GM15510 (cell line): Measurements from ENCODE around the gene SCLY.

Experiments
- POLR2A ChIP-seq: IDR thresholded peaks from 3 replicates; pipeline ENCODE4 v1.6.1; 2011; ENCODE audit warnings: borderline replicate concordance; ENCODE audit not compliant: insufficient read length; ENCODE audit errors: extremely low read depth

SCLY gene

DNA sequence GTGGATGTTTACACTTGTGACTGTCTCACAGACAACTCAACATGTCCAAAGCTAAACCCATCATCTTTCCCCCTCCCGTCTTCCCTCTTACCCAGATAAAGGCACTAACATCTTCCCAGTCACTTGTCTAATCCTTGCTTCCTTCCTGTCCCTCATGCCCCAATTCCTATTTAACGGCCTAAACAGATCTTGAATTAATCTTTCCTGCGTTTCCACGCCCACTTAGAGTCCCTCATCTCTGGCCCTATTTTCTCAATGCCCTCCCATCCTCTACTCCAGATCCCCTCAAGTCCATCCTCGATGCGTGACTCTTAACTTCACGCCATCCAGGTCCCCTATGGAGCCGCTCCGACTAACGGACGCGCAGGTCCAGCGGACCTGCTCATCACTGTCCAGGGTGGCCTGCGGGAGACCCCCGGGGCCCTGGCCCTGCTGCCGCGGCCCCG lies 682 bp upstream of the SCLY start:
- no peak for TF ChIP-seq POLR2A

DNA sequence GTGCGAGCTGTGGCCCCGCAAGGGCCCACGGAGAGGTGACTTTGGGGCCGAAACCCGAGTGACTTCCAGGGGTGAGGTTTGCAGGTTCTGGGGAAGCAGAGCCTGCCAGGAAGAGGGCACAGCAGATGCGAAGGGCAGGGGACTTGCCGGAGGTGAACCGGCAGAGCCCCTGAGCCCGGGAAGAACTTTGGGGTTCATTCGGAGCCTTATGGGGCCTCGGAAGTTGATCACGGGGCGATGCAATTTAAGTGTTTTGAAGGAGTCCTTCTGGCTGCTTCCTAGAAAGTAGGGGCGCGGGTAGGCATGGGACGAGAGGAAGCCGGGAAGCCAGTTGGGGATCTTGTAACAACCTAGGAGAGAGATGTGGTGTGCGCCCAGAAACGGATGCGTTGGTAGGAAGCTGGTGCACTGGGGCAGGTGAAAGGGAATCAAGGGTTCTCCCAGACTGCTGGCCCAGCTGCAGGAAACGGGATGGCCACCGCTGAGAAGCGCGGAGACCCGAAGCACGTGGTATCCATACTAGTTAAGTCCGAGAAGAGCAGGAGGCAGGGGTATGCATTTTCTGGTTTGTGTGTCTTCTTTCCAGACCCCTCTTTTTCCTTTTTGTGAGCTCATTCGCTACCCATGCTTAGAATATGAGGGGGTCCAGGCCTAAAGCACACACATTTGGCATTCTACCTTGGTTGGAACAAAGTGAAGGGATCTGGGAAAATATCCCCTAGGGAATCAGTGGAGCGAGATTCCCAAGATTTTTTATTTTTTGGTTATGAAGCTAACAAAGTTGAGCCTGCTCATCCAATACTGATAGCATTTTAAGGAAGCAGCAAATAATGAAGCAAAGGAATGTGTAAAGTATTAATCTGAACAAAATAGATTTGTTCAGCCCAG lies 758 bp downstream of the SCLY start:
- TF ChIP-seq POLR2A = no peak

- TF ChIP-seq POLR2A = no peak
These were observed 2.8 kb downstream of the SCLY start for GRCh38 chr2:238063414-238064189.

DNA sequence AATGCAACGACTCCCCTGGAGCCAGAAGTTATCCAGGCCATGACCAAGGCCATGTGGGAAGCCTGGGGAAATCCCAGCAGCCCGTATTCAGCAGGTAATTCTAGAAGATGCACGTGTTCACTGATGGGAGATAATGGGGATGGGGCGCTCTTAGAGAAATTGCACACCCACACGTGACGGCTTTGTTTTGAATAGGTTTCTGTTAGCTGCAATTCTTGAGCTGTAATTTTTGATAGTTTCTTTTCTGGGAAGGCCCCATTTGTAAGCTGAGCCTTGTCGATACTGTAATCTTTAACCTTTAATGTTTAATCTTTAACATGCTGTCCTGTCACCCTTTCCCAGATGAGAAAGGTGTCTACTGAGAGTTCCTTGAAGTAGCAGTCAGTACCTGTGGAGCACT lies 3.6 kb downstream of the SCLY start:
- no peak for TF ChIP-seq POLR2A

DNA sequence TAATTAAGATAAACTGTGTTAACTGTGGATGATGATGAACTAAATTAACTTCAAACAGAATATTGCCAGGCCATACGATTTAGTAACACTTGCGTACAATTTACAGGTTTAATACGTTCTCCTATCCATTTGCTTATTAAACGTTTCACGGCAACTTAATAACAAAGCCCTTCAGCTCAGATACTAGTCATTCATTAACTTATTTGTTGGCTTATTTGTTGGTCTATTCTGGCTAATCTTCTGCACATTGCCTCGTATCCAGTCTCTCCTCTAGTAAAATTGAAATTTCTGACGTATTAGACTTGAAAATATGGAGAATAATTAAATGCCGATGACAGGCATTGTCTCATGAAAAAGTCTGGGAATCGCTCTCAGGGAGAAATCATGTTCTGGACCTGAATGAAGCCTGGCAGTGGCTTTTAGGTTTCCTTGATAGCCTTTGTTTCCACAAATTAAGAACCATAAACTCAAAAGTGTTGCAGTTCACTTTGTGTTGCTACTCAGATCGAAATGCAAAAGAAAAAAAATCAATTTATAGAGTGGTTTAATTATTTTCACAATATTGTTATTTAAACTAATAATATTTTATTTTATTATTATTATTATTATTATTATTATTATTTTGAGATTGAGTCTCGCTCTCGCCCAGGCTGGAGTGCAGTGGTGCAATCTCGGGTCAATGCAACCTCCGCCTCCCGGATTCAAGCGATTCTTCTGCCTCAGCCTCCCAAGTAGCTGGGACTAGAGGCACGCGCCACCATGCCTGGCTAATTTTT lies 4.5 kb downstream of the SCLY start:
- TF ChIP-seq POLR2A = no peak

GRCh38 chr2:238066218-238066617 lies 5.4 kb downstream of the SCLY start:
- TF ChIP-seq POLR2A = no peak

DNA sequence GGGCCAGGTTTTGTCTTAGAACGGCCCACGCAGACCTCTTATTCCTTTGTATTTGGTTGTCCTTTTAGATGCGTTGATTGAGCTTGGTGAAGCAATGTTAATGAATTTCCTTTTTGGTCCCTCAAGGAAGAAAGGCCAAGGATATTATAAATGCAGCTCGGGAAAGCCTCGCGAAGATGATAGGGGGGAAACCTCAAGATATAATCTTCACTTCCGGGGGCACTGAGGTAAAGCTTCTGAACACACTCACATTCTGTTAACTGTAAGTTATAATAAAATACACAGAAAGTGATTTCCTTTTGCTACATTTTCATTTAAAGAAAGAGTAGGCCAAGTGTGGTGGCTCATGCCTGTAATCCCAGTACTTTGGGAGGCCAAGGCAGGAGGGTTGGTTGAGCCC lies 7.1 kb downstream of the SCLY start:
- TF ChIP-seq POLR2A = no peak

GRCh38 chr2:238069021-238069709 lies 8.4 kb downstream of the SCLY start:
- TF ChIP-seq POLR2A = no peak

- no peak for TF ChIP-seq POLR2A
These were observed 9.1 kb downstream of the SCLY start for GRCh38 chr2:238069877-238070276.

- TF ChIP-seq POLR2A = no peak
These were observed 14.6 kb downstream of the SCLY start for GRCh38 chr2:238075397-238075796.

- TF ChIP-seq POLR2A = no peak
These were observed 16.5 kb downstream of the SCLY start for GRCh38 chr2:238077292-238077691.

DNA sequence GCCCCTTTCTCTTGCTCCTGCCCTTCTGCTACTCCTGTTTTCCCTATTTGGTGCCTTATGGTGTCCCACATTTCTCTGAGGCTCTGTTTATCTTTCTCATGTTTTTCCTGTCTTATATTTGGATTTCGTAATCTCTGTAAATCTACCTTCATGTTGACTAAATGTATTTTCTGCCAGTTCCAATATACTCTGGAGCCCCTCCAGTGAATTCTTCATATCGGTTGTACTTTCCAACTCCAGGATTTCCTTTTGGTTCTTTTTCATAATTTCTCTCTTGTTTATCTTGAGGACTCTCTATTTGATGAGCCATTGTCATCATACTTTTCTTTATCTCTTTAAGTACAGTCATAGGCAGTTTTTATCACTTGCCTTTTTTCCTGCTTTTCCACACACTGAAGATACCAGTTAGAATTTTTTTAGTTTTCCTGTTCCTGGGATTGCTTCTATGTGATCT lies 19.1 kb downstream of the SCLY start:
- no peak for TF ChIP-seq POLR2A

GRCh38 chr2:238080518-238080917 lies 19.7 kb downstream of the SCLY start:
- TF ChIP-seq POLR2A = no peak

- no peak for TF ChIP-seq POLR2A
These were observed 20.3 kb downstream of the SCLY start for GRCh38 chr2:238081150-238081549.

GRCh38 chr2:238081561-238081960 lies 20.8 kb downstream of the SCLY start:
- no peak for TF ChIP-seq POLR2A

GRCh38 chr2:238082151-238082550 lies 21.4 kb downstream of the SCLY start:
- TF ChIP-seq POLR2A = no peak
